Measurements from ENCODE around the gene ATG9A.

DNA sequence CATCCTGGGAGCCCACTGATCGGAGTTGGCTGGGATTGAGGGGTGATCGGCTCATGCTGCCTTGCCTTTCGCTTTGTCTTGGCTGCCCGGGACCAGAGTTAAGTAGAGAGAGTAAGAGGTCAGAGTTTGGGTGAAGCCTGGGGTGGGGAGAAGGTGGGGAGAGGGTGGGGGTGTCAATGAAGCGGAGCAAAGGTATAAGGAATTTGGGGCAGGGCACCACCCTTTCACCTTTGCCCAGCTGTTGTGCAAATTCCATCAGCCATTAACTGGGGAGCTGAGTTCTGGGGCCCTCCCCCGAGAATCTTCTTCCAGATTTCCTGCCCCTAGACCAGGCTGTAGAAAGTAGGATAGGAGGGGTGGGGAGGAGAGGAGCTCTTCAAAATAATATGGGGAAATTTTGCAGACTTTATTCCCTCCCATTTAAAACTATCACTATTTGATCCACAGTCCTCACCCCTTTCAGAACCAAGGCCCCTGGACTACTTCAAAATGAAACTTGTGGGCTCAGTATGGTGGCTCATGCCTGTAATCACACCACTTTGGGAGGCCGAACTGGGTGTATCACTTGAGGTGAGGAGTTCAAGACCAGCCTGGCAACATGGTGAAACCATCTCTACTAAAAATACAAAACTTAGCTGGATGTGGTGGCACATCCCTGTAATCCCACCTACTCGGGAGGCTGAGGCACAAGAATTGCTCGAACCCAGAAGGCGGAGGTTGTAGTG is 59.3 kb downstream of the ATG9A start, which contains the start of gene SLC23A3:
- TF ChIP-seq POLR2AphosphoS5 (IDR thresholded peaks at IDR 0.05; ENCODE audit: borderline replicate concordance, low read depth, low read length) (no peak), EZH2 (IDR thresholded peaks at IDR 0.05) (no peak), FOXP2 (optimal IDR thresholded peaks at IDR 0.05; ENCODE audit: control extremely low read depth, extremely low read length, insufficient read depth) (no peak)

Data from SK-N-MC (cell line).